HG03066 (cell line): Measurements from ENCODE around the gene ANAPC5.
"Not testable (repeated sequence)": the region's sequence is repeated elsewhere in the genome, so short reads cannot be mapped to it uniquely, and the experiment has no call there.

Experiments
- ATAC-seq: cut with Tn5 transposase; IDR thresholded peaks from one replicate; pipeline ENCODE4 v1.9.1; 2021; ENCODE audit warnings: low read depth; ENCODE audit not compliant: unreplicated experiment

Gene ANAPC5

GRCh38 chr12:121351820-121352681 lies at the start of gene ANAPC5:
ANAPC5 (minus strand) TSS chr12:121352411; CDS start chr12:121352340, 71 bp downstream.
- ATAC-seq = peak; percentile 98

GRCh38 chr12:121400332-121401139 lies 48.3 kb upstream of the ANAPC5 start:
- ATAC-seq = peak; percentile 30

- ATAC-seq = peak; percentile 91
Measured at GRCh38 chr12:121399391-121400331, 47.5 kb upstream of the ANAPC5 start, which contains the start of gene RNF34. RNF34 (plus strand) TSS chr12:121400118; CDS start chr12:121400213, 95 bp downstream.

GRCh38 chr12:121398355-121398754 lies 46.1 kb upstream of the ANAPC5 start:
- no peak for ATAC-seq

GRCh38 chr12:121397521-121397920 lies 45.3 kb upstream of the ANAPC5 start:
- no peak for ATAC-seq

GRCh38 chr12:121392325-121392716 lies 40.1 kb upstream of the ANAPC5 start:
- no peak for ATAC-seq

- ATAC-seq = peak; percentile 56
Measured at GRCh38 chr12:121391619-121392324, 39.6 kb upstream of the ANAPC5 start.

GRCh38 chr12:121390856-121391255 lies 38.6 kb upstream of the ANAPC5 start:
- no peak for ATAC-seq

- ATAC-seq = no peak
Measured at GRCh38 chr12:121388421-121388981, 36.3 kb upstream of the ANAPC5 start.

- ATAC-seq = not testable (repeated sequence)
Measured at GRCh38 chr12:121384891-121385290, 32.7 kb upstream of the ANAPC5 start.

- ATAC-seq = no peak
Measured at GRCh38 chr12:121383601-121384021, 31.4 kb upstream of the ANAPC5 start.

GRCh38 chr12:121379945-121380344 lies 27.7 kb upstream of the ANAPC5 start:
- ATAC-seq = no peak

- no peak for ATAC-seq
Measured at GRCh38 chr12:121378736-121379135, 26.5 kb upstream of the ANAPC5 start.

- no peak for ATAC-seq
Measured at GRCh38 chr12:121376754-121377697, 24.8 kb upstream of the ANAPC5 start.

- not testable (repeated sequence) for ATAC-seq
Measured at GRCh38 chr12:121374945-121375584, 22.9 kb upstream of the ANAPC5 start.

- ATAC-seq = not testable (repeated sequence)
Measured at GRCh38 chr12:121374336-121374735, 22.1 kb upstream of the ANAPC5 start.

- no peak for ATAC-seq
Measured at GRCh38 chr12:121373755-121374154, 21.5 kb upstream of the ANAPC5 start.

- ATAC-seq = no peak
Measured at GRCh38 chr12:121371404-121371803, 19.2 kb upstream of the ANAPC5 start.
